Measurements from ENCODE around the gene VSIG4. TPM values are rescaled to one million over a fixed set of nuclear protein-coding genes. Genes with fewer than 3 reads are reported as not detected.

Gene VSIG4
- total and polyA plus RNA-seq, 8 donors, result 7.9 to 45.4 (median 20.0) TPM

Other genes with a start within 250 kb of the VSIG4 start
- 10 to 100 TPM; 11.4 to 94.7 (median 16.5) TPM for gene HEPH, start 124.2 kb upstream of the VSIG4 start, total RNA-seq
- 1 to 10 TPM in 2 of 3 donors, under 1 TPM in 1; 0.93 to 3.4 (median 3.2) TPM for gene HEPH, start 124.2 kb upstream of the VSIG4 start, polyA plus RNA-seq

All from stomach (tissue), 8 donors.